ENCODE results near the gene HHIP.

The HHIP gene

DNA sequence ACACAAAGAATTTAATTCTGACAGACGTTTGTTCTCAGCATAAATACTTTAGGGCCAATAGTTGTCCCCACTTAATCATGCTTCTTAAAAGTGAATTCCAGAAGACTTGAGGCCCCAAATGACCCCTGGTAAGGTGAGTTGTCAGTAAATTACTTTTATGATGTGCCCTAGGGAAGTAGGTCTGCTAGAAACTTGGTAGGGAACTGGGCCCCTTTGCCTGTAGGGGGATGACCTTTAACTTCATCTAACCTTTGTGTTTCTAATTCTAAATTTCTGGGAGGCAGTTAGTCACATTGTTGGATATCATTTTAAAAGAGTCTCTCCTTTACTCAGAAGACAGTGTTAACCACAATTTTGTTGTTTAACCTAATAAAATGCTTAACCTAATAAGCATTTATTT lies 28.8 kb downstream of the HHIP start:
- H3K4me3 Mint-ChIP-seq: no peak overlapping the region
- no peaks in the 10 kb centered on the region for H3K4me1 Mint-ChIP-seq

GRCh38 chr4:144681806-144682205 lies 35.9 kb downstream of the HHIP start:
- H3K4me3 Mint-ChIP-seq: no peak overlapping the region
- no peaks in the 10 kb centered on the region for H3K4me1 Mint-ChIP-seq
- H3K9me3 Mint-ChIP-seq: peaks cover 2% of the 10 kb centered on the region
- DNase-seq (ENCODE audit: low spot score in 2 of 2) (no peak), ATAC-seq (ENCODE audit: low read depth) (no peak)
- H3K27ac Mint-ChIP-seq: no peak overlapping the region
- no peaks in the 10 kb centered on the region for H3K27me3 Mint-ChIP-seq
- no peaks in the 10 kb centered on the region for H3K36me3 Mint-ChIP-seq

More for the DNA sequence above, 28.8 kb downstream of the HHIP start:
- DNase-seq (ENCODE audit: low spot score in 2 of 2) (no peak), ATAC-seq (ENCODE audit: low read depth) (no peak)
- peaks cover 3% of the 10 kb centered on the region for H3K9me3 Mint-ChIP-seq
- H3K27ac Mint-ChIP-seq: no peak overlapping the region
- H3K36me3 Mint-ChIP-seq: no peaks in the 10 kb centered on the region
- H3K27me3 Mint-ChIP-seq: no peaks in the 10 kb centered on the region

DNA sequence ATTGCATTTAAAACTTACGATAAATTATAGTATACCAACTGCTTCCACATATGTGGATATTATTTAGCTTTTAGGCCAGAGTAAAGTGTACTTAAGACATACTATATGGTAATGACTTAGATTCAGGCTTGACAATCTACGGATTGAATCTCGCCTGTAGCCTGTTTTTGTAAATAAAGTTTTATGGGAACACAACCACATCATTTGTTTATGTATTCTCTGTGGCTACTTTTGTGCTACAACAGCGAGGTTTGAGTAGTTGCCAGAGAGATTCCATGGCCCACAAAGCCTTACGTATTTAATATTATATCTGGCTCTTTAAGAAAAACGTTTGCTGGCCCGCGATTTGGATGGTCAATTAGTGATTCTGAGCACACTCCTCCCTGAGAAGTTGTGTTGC lies 37.6 kb downstream of the HHIP start:
- no peak overlapping the region for H3K27ac Mint-ChIP-seq
- H3K36me3 Mint-ChIP-seq: no peaks in the 10 kb centered on the region
- H3K4me3 Mint-ChIP-seq: no peak overlapping the region
- H3K4me1 Mint-ChIP-seq: no peaks in the 10 kb centered on the region
- peaks cover 2% of the 10 kb centered on the region for H3K9me3 Mint-ChIP-seq
- no peak for DNase-seq (ENCODE audit: low spot score in 2 of 2)
- H3K27me3 Mint-ChIP-seq: no peaks in the 10 kb centered on the region
- ATAC-seq (ENCODE audit: low read depth): no peak

- no peaks in the 10 kb centered on the region for H3K36me3 Mint-ChIP-seq
- H3K4me3 Mint-ChIP-seq: no peak overlapping the region
- DNase-seq (ENCODE audit: low spot score in 2 of 2): no peak
- H3K4me1 Mint-ChIP-seq: no peaks in the 10 kb centered on the region
- H3K27me3 Mint-ChIP-seq: no peaks in the 10 kb centered on the region
- H3K27ac Mint-ChIP-seq: no peak overlapping the region
- H3K9me3 Mint-ChIP-seq: no peaks in the 10 kb centered on the region
- no peak for ATAC-seq (ENCODE audit: low read depth)
Observed at GRCh38 chr4:144685911-144686310, 40.0 kb downstream of the HHIP start.

GRCh38 chr4:144686921-144687320 lies 41.0 kb downstream of the HHIP start:
- no peaks in the 10 kb centered on the region for H3K9me3 Mint-ChIP-seq
- H3K27me3 Mint-ChIP-seq: no peaks in the 10 kb centered on the region
- no peaks in the 10 kb centered on the region for H3K4me1 Mint-ChIP-seq
- no peaks in the 10 kb centered on the region for H3K36me3 Mint-ChIP-seq
- ATAC-seq (ENCODE audit: low read depth): no peak
- no peak overlapping the region for H3K4me3 Mint-ChIP-seq
- no peak for DNase-seq (ENCODE audit: low spot score in 2 of 2)
- H3K27ac Mint-ChIP-seq: no peak overlapping the region

DNA sequence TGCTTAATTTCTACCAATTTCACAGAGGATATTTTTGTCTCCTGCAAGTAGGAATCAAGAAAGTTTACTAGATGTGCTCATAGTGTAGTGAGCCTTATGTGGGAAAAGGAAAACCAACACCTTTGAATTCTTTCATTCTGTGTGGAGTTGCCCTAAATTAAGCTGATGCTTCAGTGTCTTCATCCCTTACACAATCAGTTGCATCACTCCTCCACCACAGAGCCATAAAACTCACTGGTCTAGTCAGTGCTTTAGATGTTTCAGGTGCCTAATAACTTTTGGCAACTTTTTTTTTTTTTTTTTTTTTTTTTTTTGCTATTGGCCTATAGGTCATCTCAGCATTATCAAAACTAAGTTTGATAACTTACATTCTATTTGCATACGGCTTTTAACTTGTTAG lies 41.5 kb downstream of the HHIP start:
- no peaks in the 10 kb centered on the region for H3K4me1 Mint-ChIP-seq
- no peak for ATAC-seq (ENCODE audit: low read depth)
- no peaks in the 10 kb centered on the region for H3K27me3 Mint-ChIP-seq
- H3K9me3 Mint-ChIP-seq: no peaks in the 10 kb centered on the region
- no peak overlapping the region for H3K27ac Mint-ChIP-seq
- no peaks in the 10 kb centered on the region for H3K36me3 Mint-ChIP-seq
- DNase-seq (ENCODE audit: low spot score in 2 of 2): no peak
- no peak overlapping the region for H3K4me3 Mint-ChIP-seq

DNA sequence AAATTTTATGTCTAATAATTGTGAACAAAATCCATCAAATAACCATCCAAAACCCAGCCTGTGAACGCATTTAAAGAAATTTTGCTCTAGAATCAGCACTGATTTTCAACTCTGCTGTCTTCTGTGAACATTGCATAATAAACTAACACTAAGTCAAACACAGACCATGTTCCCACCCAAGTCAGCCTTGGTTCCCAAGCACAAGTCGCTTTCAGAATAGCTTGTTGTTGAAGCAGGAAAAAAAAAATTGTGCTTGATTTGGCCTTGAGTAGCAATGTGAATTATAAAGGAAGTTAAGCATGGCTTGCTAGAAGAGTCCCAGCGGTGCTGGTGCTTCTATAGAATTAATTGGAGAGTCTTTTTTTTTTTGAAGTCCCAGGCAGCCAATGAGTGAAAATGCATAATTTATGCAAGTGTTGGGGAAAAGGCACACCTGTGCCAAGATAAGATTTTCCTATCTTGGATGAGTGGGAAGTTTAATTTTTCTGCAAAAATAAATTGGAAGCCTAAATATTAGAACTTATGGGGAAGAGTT lies 42.1 kb downstream of the HHIP start:
- peaks cover 2% of the 10 kb centered on the region for H3K27me3 Mint-ChIP-seq
- H3K36me3 Mint-ChIP-seq: no peaks in the 10 kb centered on the region
- ATAC-seq (ENCODE audit: low read depth): no peak
- no peak overlapping the region for H3K27ac Mint-ChIP-seq
- H3K4me3 Mint-ChIP-seq: no peak overlapping the region
- no peaks in the 10 kb centered on the region for H3K9me3 Mint-ChIP-seq
- H3K4me1 Mint-ChIP-seq: no peaks in the 10 kb centered on the region
- DNase-seq (ENCODE audit: low spot score in 2 of 2): no peak

- no peaks in the 10 kb centered on the region for H3K4me1 Mint-ChIP-seq
- H3K9me3 Mint-ChIP-seq: no peaks in the 10 kb centered on the region
- no peak overlapping the region for H3K4me3 Mint-ChIP-seq
- H3K36me3 Mint-ChIP-seq: no peaks in the 10 kb centered on the region
- no peak overlapping the region for H3K27ac Mint-ChIP-seq
- peaks cover 2% of the 10 kb centered on the region for H3K27me3 Mint-ChIP-seq
- ATAC-seq (ENCODE audit: low read depth) (no peak), DNase-seq (ENCODE audit: low spot score in 2 of 2) (no peak)
Observed at GRCh38 chr4:144689125-144689524, 43.2 kb downstream of the HHIP start.

DNA sequence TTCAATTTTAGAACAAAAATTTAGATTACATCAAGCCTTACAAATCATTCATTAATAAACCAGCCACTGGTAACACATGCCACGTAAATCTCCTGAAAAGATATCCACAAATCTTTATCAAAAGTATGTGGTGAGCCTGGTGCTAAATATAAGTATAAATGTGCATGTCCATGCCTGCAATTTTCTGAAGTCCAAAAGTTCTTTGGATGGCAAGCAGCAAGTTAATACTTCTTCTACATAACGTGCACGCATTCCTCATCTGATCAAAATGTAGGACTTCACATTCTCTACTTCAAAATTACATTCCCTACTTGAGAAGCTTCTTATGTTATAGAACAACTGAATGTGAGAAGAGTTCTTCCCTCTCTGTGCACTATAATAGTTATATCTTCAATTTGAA lies 49.8 kb downstream of the HHIP start:
- Mint-ChIP-seq H3K27ac (no peak overlapping the region), H3K27me3 (peaks cover 2% of the 10 kb centered on the region), H3K9me3 (no peaks in the 10 kb centered on the region), H3K36me3 (no peaks in the 10 kb centered on the region), H3K4me3 (no peak overlapping the region), H3K4me1 (no peaks in the 10 kb centered on the region)
- ATAC-seq (ENCODE audit: low read depth) (no peak), DNase-seq (ENCODE audit: low spot score in 2 of 2) (no peak)

GRCh38 chr4:144696376-144696775 lies 50.4 kb downstream of the HHIP start:
- H3K4me3 Mint-ChIP-seq: no peak overlapping the region
- no peaks in the 10 kb centered on the region for H3K9me3 Mint-ChIP-seq
- DNase-seq (ENCODE audit: low spot score in 2 of 2): no peak
- no peak overlapping the region for H3K27ac Mint-ChIP-seq
- peaks cover 2% of the 10 kb centered on the region for H3K27me3 Mint-ChIP-seq
- no peak for ATAC-seq (ENCODE audit: low read depth)
- no peaks in the 10 kb centered on the region for H3K4me1 Mint-ChIP-seq
- H3K36me3 Mint-ChIP-seq: no peaks in the 10 kb centered on the region

GRCh38 chr4:144699565-144699964 lies 53.6 kb downstream of the HHIP start:
- DNase-seq (ENCODE audit: low spot score in 2 of 2) (no peak), ATAC-seq (ENCODE audit: low read depth) (no peak)
- Mint-ChIP-seq H3K27me3 (no peaks in the 10 kb centered on the region), H3K4me1 (no peaks in the 10 kb centered on the region), H3K4me3 (no peak overlapping the region), H3K9me3 (no peaks in the 10 kb centered on the region), H3K27ac (no peak overlapping the region), H3K36me3 (no peaks in the 10 kb centered on the region)

GRCh38 chr4:144701683-144702233 lies 55.8 kb downstream of the HHIP start:
- DNase-seq (ENCODE audit: low spot score in 2 of 2): no peak
- Mint-ChIP-seq H3K36me3 (no peaks in the 10 kb centered on the region), H3K4me3 (no peak overlapping the region)

DNA sequence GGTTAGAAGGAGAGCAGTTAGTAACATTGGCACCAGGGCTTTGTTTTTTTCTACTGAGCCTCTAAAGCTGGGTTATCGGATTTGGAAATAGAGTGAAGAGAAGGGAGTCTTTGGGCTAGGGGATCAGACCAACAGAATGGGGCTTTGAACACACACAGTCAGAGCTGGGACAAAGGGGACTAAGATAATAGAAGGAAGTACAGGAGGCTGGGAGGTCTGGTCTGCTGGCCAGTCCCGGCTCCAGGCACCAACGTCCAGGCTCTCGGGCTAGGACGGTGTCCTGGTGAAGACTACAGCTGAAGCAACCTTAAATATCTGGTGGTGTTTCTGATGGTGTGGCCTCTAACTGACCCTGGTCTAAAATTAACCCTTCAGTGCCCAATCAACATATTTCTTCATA lies 57.5 kb downstream of the HHIP start:
- H3K9me3 Mint-ChIP-seq: no peaks in the 10 kb centered on the region
- DNase-seq (ENCODE audit: low spot score in 2 of 2): no peak
- H3K27ac Mint-ChIP-seq: no peak overlapping the region
- no peak overlapping the region for H3K4me3 Mint-ChIP-seq
- H3K27me3 Mint-ChIP-seq: no peaks in the 10 kb centered on the region
- ATAC-seq (ENCODE audit: low read depth): no peak
- H3K4me1 Mint-ChIP-seq: no peaks in the 10 kb centered on the region
- no peaks in the 10 kb centered on the region for H3K36me3 Mint-ChIP-seq

More at GRCh38 chr4:144701683-144702233, 55.8 kb downstream of the HHIP start:
- Mint-ChIP-seq H3K27ac (no peak overlapping the region), H3K4me1 (no peaks in the 10 kb centered on the region), H3K27me3 (no peaks in the 10 kb centered on the region), H3K9me3 (no peaks in the 10 kb centered on the region)
- no peak for ATAC-seq (ENCODE audit: low read depth)

DNA sequence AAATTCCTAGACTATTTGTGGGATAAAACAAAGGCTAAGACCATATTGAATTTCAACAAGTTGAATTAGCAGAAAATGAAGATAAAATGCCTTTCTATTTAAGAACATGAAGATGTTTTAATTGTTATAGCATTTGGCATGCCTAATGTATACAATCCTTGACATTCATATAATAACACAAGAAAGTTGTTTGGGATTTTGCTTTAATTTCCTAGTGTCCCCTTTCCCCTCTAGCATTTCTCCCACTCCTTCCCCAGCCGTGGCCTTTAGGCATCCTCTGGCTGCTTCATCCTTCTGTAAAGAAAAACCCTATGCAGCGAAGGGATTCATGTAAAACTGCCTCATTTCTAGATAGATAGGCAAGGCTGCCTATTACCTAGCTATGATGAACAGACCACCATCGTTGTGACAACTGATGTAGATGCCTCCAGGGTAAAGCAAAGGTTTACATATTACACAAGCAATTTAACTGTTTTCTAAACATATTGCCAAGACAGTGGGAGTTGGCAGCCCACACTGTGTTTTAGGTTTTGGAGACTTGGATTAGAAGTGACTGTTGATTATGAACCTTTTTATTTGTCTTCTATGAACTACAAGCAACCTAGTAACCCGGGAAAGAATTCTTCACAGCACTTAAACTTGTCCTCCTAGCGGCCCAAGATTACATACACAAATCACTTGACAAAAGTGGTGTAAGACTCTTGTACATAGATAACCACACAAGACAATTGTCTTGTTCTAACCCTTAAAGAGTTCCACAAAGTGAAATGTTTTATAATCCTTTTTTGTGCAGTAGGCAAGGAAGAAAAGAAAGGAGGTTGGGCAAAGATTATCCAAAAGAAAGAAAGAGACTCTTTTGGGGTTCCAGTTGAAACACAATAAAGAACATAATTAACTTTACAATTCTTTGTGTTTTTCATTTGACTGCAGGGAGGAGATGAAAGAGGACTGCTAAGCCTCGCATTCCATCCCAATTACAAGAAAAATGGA lies 59.9 kb downstream of the HHIP start:
- ATAC-seq (ENCODE audit: low read depth) (no peak), DNase-seq (ENCODE audit: low spot score in 2 of 2) (no peak)
- H3K4me1 Mint-ChIP-seq: no peaks in the 10 kb centered on the region
- H3K4me3 Mint-ChIP-seq: no peak overlapping the region
- no peaks in the 10 kb centered on the region for H3K9me3 Mint-ChIP-seq
- no peaks in the 10 kb centered on the region for H3K36me3 Mint-ChIP-seq
- no peaks in the 10 kb centered on the region for H3K27me3 Mint-ChIP-seq
- H3K27ac Mint-ChIP-seq: no peak overlapping the region

Data from memory B cell (primary cell).